ENCODE data around the gene PDP2.

The PDP2 gene

GRCh38 chr16:66926961-66927436 lies 46.7 kb downstream of the PDP2 start:
- no peak overlapping the region for H3K4me3 ChIP-seq (ENCODE audit: low read depth, low read length)
- TF ChIP-seq, protein P1, sequence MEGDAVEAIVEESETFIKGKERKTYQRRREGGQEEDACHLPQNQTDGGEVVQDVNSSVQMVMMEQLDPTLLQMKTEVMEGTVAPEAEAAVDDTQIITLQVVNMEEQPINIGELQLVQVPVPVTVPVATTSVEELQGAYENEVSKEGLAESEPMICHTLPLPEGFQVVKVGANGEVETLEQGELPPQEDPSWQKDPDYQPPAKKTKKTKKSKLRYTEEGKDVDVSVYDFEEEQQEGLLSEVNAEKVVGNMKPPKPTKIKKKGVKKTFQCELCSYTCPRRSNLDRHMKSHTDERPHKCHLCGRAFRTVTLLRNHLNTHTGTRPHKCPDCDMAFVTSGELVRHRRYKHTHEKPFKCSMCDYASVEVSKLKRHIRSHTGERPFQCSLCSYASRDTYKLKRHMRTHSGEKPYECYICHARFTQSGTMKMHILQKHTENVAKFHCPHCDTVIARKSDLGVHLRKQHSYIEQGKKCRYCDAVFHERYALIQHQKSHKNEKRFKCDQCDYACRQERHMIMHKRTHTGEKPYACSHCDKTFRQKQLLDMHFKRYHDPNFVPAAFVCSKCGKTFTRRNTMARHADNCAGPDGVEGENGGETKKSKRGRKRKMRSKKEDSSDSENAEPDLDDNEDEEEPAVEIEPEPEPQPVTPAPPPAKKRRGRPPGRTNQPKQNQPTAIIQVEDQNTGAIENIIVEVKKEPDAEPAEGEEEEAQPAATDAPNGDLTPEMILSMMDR (IDR thresholded peaks at IDR 0.05; ENCODE audit: low read depth, low read length), result no peak

DNA sequence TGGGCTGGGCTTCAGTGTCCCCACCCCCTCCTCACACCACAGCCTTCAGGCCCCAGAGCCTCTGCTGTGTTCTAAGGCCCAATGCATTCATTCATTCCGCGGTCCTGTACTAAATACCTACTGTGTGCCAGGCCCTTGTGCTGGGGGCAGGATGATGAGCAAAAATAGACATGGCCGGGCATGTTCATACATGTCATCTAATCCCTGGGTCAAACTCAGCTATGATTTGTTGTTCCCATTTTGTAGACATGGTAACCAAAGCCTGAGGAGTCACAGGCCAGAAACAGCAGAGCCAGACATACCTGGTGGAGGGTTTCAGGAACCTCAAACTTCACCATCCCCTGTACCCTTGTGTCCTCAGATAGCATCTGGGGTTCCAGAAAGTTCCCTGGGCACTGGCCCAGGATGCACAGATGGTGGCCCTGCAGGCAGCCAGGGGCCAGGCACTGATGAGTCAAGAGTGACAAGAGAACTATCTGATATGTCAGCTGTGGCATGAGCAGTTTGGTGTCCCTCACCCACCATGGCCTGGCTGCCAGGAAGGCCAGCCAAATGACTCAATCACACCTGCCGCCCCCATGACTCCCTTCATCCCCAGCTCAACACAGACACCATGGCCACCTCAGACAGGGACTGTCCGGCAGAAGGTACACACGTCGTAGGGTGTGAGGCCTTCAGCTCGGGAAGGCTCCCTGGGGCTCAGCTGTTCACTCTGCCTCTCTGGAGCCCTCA lies 47.8 kb downstream of the PDP2 start:
- no peak overlapping the region for H3K4me3 ChIP-seq (ENCODE audit: low read depth, low read length)
- TF ChIP-seq, protein P1 (IDR thresholded peaks at IDR 0.05; ENCODE audit: low read depth, low read length), result no peak

DNA sequence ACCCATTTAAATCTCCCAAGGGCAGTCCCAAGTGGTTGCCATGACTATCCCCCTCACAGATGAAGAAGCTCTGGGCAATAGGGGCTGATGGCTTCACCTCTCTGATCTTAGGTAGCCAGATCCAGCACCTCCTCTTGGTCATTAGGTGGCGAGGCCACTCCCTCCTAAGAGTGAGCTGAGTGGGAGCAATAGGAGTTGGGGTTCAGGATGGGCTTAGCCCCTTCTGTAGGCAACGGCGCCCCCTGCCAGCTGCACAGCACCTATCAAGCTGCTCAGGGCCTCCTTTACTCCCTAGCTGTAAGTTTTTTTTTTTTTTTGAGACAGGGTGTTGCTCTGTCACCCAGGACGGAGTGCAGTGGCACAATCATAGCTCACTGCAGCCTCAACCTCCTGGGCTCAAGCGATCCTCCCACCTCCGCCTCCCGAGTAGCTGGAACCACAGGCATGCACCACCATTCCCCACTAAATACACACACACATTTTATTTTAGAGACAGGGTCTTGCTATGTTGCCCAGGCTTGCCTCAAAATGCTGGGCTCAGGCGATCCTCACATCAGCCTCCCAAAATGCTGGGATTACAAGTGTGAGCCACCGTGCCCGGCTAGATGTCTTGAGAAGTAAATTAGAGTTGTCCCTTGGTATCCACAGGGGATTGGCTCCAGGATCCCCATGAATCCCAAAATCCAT lies 48.5 kb downstream of the PDP2 start:
- TF ChIP-seq, protein P1 (IDR thresholded peaks at IDR 0.05; ENCODE audit: low read depth, low read length), result peak; percentile 45
- no peak overlapping the region for H3K4me3 ChIP-seq (ENCODE audit: low read depth, low read length)

- TF ChIP-seq, protein P1 (IDR thresholded peaks at IDR 0.05; ENCODE audit: low read depth, low read length), result no peak
- H3K4me3 ChIP-seq (ENCODE audit: low read depth, low read length), result no peak overlapping the region
These were observed 49.9 kb downstream of the PDP2 start for GRCh38 chr16:66930189-66930588.

DNA sequence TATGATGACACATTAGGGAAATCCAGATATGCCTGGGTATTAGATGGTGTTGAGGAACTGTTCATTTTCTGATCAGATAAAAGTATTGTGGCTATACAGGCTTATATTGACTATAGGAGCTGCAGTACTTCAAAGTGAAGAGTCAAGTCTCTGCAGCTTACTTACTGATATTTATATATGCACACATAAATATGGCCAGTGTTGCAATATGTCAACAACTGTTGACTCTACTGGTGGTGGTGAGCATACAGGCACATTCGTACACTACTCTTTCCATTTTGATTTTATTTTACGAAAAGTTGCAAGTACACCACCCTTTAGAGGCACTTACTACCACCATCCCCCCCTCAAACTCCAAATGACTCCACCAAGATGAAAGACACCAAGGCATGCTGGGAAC lies 51.4 kb downstream of the PDP2 start:
- TF ChIP-seq, protein P1 (IDR thresholded peaks at IDR 0.05; ENCODE audit: low read depth, low read length), result no peak
- H3K4me3 ChIP-seq (ENCODE audit: low read depth, low read length), result no peak overlapping the region

DNA sequence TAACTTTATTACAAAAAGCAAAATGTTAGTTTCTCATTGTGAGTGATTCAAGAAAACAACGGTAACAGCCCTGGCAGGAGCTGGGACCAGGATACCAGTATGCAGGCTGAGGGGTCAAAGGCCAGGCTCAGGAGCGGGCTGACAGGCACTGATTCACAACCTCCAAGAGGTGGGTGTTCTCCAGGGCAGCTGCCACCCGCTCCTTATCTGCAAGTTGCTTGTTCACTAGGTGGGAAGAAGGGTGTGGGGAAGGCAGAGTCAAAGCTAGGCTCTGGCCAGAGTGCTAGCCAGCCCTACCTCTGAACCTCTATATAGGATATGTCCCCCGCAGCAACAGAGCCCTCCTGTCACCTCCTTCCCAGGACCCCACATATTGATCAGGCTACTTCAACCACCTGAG lies 51.8 kb downstream of the PDP2 start:
- TF ChIP-seq, protein P1 (IDR thresholded peaks at IDR 0.05; ENCODE audit: low read depth, low read length), result no peak
- H3K4me3 ChIP-seq (ENCODE audit: low read depth, low read length), result no peak overlapping the region

DNA sequence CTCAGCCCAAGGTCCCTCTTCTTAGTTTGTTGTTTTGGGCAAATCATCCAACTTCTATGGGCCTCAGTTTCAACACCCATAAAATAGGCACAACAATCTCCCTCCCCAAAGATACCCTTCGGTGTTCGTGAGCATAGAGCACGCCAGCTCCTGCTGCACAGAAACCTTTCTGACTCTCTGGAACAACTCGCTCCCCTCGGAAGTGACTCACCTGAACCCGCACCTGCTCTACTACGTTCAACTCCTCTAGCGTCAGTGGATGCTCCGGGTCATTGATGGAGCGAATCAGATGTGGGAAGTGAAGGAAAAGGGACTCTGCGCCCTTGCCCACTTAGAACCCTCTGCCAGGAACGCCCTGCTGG lies 53.4 kb downstream of the PDP2 start:
- H3K4me3 ChIP-seq (ENCODE audit: low read depth, low read length), result peak overlapping the region; percentile 100
- TF ChIP-seq, protein P1 (IDR thresholded peaks at IDR 0.05; ENCODE audit: low read depth, low read length), result no peak
